OCI-LY1 (cell line): Measurements from ENCODE around the gene PSAP.

Experiments
- CTCF ChIP-seq: fragments of 200-600 bp; sonication (generic), shearing (Covaris generic); IDR thresholded peaks from 2 replicates; pipeline ENCODE4 v1.5.1; 2017; ENCODE audit warnings: mild to moderate bottlenecking, antibody characterized with exemption, low read length, moderate library complexity, mixed read lengths
- EZH2 ChIP-seq: fragments of 200-600 bp; sonication (generic), shearing (Covaris generic); IDR thresholded peaks from 2 replicates; pipeline ENCODE4 v1.8.0; 2017; ENCODE audit warnings: borderline replicate concordance, mixed run types, mild to moderate bottlenecking, antibody characterized with exemption, low read length, moderate library complexity, mixed read lengths

GRCh38 chr10:71818674-71819260 lies 32.3 kb downstream of the PSAP start:
- TF ChIP-seq EZH2: no peak
- no peak for TF ChIP-seq CTCF
